SK-MEL-5 (cell line): ENCODE results near the gene CFAP97D1. TPM values are rescaled to one million over a fixed set of nuclear protein-coding genes. Genes with fewer than 3 reads are reported as not detected.
"Not testable (repeated sequence)": the region's sequence is repeated elsewhere in the genome, so short reads cannot be mapped to it uniquely, and the experiment has no call there.

Experiments used
- DNase-seq: peaks from one replicate; pipeline ENCODE4 v3.0.0-alpha.2; 2016; ENCODE audit warnings: low read depth, low spot score
- in situ Hi-C: cut with HindIII; loops from 2 replicates; pipeline ENCODE4 v1.10.0; 2016; ENCODE audit warnings: low sequenced_read_pairs, high pct_unique_total_duplicates, low pct_unique_long_range_greater_than_20kb
- total RNA-seq: library from RNA; depleted of rRNA; stranded (reverse); fragments of >200 nt; shearing (Covaris generic); gene quantifications from 2 replicates; pipeline ENCODE4 v1.2.3, GENCODE V29; 2014

The CFAP97D1 gene
- total RNA-seq, 1 experiment from 2014 or later = 0.05 TPM

DNA sequence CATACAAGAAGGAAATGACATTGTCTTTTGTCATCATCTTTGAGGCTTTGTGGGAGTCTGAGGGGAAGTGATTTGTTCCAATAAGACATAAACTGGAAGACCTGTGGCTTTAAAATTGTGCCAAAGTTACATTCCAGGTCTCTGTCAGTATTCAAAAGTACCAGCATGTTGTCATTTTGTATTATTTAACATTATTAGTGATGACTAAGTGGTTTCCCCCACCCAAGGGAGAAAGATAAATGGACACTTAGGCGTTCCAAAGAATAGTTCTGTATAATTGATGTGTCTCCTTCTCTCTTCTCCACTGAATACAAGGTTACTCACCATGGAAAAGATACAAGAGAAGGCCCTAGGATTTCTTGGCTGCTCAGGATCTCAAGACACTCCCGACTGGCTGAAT is 3.8 kb downstream of the CFAP97D1 start:
- no peak for DNase-seq
- in situ Hi-C loops = no loop called here

DNA sequence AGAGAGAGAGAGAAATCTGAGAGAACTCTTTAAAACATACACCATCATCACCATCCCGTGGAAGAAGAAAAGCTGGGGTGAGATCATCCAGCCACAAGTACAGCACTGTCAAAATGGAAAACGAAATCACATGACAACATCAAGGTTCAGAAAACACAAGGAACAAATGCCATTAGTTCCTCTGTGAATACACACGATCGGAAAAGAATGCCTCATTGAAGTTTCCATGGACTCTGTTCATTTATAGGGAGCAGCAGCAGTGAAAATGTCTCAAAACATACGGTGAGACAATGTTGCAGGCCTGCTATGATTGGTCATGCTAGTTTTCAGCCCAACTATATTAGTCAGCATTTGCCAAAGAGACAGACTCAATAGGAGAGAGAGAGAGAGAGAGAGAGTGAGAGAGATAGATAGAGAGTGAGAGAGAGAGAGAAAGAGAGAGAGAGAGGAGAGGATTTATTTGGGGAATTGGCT is 4.4 kb downstream of the CFAP97D1 start:
- peak; percentile 70 for DNase-seq
- in situ Hi-C loops = no loop called here

GRCh38 chr17:43787728-43788127 is 7.5 kb downstream of the CFAP97D1 start:
- in situ Hi-C loops = no loop called here
- no peak for DNase-seq

GRCh38 chr17:43788540-43788939 is 8.3 kb downstream of the CFAP97D1 start:
- DNase-seq = no peak
- in situ Hi-C loops = no loop called here

DNA sequence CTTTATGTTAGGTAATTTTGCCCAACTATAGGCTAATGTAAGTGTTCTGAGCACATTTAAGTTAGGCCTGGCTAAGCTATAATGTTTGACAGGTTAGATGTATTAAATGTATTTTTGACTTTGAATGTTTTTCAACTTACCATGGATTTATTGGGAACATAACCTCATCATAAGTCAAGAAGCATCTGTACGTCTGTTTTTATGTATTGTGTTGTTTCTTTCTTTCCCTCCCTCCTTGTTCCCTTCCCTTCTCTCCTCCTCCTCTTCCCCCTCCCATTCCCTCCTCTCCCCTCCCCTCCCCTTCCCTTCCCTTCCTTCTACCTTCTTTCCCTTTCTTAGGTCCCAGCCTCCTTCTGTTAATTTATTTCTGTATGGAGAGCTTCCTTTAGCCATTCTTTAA is 9.2 kb downstream of the CFAP97D1 start:
- no peak for DNase-seq
- in situ Hi-C loops = no loop called here

DNA sequence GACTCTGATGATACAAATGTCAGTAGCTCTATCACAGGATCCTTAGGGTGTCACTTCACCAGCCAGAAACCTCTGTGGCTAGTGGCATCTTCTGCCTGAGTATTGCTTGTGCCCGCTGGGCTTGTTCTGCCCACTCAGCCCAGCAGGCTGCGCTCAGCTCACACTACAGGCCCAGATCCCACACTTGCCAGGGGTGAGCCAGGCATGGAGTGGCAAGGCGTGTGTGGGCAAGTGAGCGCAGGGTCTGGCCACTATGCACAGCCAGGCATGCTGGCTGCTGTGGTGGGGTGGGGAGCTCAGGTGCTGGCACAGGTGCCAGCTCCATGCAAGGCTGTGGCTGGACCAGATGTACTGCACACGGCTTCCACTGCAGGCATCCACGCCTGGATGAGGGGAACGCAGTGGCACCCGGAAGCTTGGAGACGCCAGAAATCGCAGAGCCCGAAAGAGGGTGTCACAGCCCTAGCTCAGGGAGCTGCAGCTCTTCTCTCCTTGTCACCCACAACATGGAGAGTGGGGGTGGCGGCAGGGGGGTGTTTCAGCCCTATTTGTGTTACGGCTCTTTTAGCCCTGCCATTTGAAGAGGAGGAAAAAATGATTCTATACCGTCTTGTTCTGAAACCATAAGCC is 10.2 kb downstream of the CFAP97D1 start:
- peak; percentile 45 for DNase-seq
- in situ Hi-C loops = no loop called here

DNA sequence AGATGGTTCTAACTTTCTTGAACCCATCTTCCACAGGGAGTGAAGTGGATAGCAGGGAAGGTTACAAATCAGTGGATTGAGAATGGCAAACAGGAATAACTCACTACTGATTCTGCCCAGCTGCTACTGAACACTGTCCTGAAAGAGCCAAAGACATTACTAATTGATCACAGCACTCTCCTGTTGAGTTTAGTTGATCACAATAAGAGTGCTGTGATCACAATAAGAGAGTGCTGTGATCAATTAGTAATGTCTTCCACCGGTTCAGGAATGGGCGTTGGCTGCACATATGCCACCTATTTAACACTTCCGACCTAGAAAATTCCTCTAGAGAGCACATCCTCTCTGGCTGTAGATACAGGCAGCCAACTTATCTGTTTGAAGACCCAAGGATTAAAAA is 11.4 kb downstream of the CFAP97D1 start:
- DNase-seq = peak; percentile 75
- in situ Hi-C loops = no loop called here

- DNase-seq = not testable (repeated sequence)
Observed at GRCh38 chr17:43792668-43793067, 12.4 kb downstream of the CFAP97D1 start.

GRCh38 chr17:43798024-43798423 is 17.8 kb downstream of the CFAP97D1 start:
- DNase-seq, in situ Hi-C loops: not testable (repeated sequence)

More at GRCh38 chr17:43792668-43793067, 12.4 kb downstream of the CFAP97D1 start:
- in situ Hi-C loops = not testable (repeated sequence)

DNA sequence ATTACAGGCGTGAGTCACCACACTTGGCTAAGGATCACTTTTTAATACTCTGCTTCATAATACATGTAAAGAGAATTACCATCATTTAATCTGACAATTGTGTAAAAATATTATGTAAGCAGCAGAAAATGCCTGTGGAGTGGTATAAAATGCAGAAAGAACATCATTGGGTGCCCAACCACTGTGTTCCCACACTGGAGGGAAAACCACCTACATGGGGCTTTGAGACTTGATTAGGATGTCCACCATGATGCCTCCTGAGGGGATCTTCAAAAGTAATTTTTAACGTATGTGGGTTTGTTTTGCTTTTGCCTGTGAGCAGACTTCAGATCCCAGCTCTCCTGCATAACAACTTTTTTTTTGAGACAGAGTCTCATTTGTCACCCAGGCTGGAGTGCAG is 18.8 kb downstream of the CFAP97D1 start:
- in situ Hi-C loops = no loop called here
- DNase-seq = no peak

DNA sequence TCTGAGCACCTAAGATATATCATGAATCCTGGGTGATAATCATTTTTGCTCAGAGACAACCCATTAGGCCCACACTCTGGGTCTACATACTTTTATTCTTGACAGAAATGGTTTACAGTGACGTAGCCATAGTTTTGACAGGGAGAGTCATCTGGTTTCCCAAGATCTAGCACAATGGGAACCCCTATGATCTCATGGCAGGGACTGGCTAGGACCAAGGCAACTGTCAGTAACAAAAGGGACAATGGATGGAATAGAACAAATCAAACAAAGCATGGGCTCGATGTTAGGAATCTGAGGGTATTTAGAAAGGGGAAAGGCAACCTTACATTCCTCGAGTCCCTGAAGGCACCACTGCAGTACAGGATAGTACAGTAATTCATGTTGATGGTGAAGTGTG is 20.5 kb downstream of the CFAP97D1 start:
- in situ Hi-C loops = no loop called here
- no peak for DNase-seq

DNA sequence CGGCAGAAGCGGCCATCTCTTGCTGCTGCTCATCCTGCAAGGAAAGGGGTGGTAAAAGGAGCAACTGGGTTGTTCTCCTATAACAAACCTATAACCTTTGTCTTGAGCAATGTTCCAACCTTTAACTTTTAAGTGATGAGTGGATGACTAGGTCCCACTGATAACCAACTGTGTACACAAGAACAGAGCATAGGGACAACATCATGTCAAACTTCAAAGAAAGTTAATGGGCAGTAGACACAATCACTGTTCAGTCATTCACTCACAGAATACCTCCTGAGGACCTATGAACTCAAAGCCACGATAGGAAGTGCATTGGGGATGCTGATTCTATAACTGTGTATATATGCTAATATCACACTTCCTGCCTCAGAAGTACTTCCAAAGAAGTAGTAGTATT is 21.6 kb downstream of the CFAP97D1 start:
- no peak for DNase-seq
- in situ Hi-C loops = no loop called here

GRCh38 chr17:43803758-43804157 is 23.5 kb downstream of the CFAP97D1 start:
- no peak for DNase-seq
- in situ Hi-C loops = no loop called here

GRCh38 chr17:43805117-43805516 is 24.9 kb downstream of the CFAP97D1 start:
- no peak for DNase-seq

DNA sequence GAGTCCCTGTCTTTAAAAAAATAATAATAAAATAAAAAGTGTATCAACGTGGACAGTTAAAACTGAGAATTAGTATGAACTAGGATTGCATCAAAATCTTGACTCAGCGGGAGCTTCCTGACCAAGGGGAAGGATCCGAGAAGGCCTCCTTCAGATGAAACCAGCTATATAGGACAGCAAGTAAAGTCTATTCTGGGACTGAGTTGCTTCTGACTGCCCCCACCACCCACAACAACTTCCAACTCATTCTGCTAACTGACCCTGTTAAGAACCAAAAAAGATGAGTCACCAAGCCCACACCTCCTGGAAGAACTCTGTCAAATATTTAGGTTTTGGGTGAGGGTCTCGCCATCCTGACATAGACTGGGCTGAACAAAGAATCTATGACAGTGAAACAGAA is 27.8 kb downstream of the CFAP97D1 start:
- no peak for DNase-seq
- in situ Hi-C loops = no loop called here

More at GRCh38 chr17:43805117-43805516, 24.9 kb downstream of the CFAP97D1 start:
- in situ Hi-C loops = no loop called here

- DNase-seq = no peak
- in situ Hi-C loops = no loop called here
Observed at GRCh38 chr17:43809121-43809520, 28.9 kb downstream of the CFAP97D1 start.

GRCh38 chr17:43810226-43810715 is 30.0 kb downstream of the CFAP97D1 start:
- DNase-seq = no peak
- in situ Hi-C loops = no loop called here

GRCh38 chr17:43810823-43811222 is 30.6 kb downstream of the CFAP97D1 start:
- DNase-seq = no peak

GRCh38 chr17:43812396-43813265 is 32.4 kb downstream of the CFAP97D1 start:
- in situ Hi-C loops = no loop called here
- no peak for DNase-seq

More at GRCh38 chr17:43810823-43811222, 30.6 kb downstream of the CFAP97D1 start:
- in situ Hi-C loops = no loop called here
